GM18511 (cell line): ENCODE measurements around the gene ITPKA.
"Not testable (repeated sequence)": the region's sequence is repeated elsewhere in the genome, so short reads cannot be mapped to it uniquely, and the experiment has no call there.

ENCODE experiments used
- ATAC-seq: cut with Tn5 transposase; IDR thresholded peaks from one replicate; pipeline ENCODE4 v1.9.1; 2021; ENCODE audit warnings: mild to moderate bottlenecking, moderate library complexity; ENCODE audit not compliant: unreplicated experiment

The ITPKA gene

DNA sequence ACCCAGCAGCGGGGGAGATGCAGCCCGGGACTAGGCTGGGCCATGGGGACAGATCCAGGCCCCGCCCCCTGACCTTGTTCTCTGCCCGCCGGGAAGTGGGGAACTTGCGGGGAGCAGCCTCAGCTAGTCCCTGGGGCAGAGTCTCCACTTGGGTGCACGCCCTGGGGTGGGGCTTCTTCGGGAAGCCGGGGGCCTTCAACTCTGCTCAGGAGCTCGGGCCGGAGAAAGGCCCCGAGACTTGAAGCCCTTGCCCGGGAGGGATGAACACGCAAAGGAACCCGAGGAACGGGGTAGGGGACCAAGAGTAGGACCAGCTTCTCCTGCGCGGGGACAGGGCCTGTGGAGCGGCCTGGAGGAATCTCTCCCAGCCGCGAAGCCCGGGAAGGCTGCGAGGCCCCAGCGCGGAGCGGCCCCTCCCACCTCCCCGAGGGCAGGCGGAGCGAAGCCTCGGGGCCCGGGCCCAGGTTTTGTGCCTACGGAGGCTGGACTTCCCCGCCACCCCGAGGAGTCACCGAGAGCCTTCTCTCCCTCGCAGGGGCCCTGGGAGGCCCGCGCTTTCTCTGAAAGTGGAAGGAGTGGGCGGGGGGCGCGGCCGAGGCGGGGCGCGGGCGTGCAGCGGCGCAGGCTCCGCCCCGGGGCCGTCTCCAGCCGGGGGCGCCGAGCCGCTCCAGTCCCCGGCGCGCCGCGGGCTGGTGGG, at the start of gene ITPKA:
TSS of gene ITPKA (plus strand) at position 670 of the 697 bp plus-strand sequence. CDS start 54 bp downstream, outside the sequence.
- peak; percentile 75 for ATAC-seq

DNA sequence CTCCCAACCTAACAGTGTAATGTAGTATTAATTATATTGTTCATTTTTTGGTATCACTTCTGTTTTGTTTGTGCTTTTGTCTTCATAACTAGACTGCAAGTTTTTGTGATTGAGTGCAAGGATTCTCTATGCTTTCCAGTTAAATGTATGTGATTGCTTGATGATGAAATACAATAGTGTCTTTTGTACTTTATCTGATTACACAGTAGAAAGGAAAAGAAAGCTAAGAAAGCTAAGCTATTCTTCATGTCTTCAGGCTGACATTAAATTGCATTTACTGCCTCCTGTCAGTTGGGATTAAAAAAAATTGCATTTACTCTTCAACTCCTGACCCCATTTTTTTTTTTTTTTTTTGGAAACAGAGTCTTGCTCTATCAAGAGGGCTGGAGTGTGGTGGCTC, 48.3 kb upstream of the ITPKA start:
- no peak for ATAC-seq

DNA sequence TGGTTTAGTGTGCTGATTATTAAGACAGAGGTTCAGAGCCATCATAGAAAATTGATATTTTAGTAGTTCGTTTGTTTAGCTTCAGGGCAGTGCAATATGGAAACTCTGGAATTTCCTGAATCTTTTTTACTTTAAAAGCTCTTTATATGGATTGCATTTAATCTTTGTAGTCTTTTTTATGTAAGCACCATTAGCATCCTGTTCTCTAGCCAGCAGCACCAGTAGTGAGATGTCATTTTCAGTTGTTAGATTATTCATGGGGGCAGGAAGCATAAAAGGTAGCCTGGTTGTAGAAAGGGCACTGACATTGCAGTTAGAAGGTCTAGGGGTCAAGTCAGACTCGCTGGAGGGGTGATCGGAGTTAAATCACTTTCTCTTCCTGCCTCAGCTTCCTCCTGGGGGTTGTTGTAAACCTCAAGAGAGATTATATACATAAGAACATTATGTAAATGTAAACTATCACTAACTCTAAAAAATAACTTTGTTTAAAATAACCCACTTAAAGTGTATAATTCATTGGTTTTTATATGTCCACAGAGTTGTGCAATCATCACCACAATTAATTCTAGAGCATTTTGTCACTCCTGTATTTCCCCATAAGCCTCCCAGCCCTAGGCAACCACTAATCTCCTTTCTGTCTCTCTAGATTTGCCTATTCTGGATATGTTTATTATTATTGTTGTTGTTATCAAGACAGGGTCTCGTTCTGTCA, 31.4 kb upstream of the ITPKA start:
- ATAC-seq: no peak

DNA sequence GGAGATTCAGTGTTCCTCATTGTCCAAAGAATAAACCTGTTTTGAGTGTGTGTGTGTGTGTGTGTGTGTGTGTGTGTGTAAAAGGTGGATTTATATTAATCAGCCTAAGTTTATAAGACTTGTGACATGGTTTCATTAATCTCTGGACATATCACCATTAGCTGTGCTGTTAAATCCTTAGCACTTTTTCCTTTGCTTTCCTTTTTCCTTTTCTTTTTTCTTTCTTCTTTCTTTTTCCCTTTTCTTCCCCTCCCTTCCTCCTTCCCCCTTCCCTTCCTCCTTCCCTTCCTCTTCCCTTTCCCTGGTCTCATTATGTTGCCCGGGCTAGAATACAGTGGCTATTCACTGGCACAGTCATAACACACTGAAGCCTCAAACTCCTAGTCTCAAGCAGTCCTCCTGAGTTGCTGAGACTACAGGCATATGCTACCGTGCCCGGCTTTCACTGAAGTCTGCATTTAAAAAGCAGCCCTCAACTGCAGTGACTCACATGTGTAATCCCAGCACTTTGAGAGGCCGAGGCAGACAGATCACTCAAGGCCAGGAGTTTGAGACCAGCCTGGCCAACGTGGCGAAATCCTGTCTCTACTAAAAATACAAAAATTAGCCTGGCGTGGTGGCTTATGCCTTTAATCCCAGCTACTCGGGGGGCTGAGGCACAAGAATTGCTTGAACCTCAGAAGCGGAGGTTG, 28.6 kb upstream of the ITPKA start:
- ATAC-seq: no peak

DNA sequence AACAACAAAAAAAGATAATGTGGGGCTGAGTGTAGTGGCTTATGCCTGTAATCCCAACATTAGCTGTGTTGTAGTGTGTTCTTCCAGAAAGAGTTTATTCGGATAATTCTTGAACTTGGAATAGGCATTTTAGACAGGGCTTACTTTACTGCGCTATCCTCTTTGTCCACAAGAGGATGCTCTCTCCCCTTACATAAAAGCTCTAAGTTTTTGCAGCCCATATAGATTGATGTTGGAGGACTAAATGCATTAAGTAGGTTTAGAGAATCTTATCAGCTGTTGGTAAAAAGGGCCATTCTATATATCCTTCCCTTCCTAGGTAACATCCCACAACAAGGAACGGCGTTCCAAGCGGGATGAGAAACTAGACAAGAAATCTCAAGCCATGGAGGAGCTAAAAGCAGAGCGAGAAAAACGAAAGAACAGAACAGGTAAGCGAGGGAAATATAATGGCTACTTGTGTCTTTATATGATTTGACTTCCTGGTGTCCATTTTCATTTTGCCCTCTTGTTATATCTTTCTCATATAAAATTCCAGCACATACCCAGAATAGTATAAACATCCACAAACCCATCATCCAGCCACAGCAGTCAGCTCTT, 27.8 kb upstream of the ITPKA start:
- no peak for ATAC-seq

DNA sequence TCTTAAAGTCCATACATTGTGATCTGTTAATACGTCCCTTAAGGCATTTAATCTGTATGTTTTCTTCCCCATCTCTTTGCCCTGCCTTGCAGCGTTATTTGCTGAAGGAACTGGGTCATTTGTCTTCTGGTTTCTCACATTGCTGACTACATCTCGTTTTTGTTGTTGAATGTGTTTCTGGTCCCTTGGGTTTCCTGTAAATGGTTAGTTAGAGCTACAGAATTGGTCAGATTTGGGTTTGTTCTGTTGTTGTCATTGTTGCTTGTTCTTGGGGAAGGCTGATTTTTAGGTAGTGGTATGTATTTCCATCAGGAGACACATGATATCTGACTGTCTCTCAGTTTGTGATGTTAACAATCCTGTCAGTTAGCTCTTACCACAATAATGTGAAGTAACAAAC, 27.0 kb upstream of the ITPKA start:
- ATAC-seq: no peak

DNA sequence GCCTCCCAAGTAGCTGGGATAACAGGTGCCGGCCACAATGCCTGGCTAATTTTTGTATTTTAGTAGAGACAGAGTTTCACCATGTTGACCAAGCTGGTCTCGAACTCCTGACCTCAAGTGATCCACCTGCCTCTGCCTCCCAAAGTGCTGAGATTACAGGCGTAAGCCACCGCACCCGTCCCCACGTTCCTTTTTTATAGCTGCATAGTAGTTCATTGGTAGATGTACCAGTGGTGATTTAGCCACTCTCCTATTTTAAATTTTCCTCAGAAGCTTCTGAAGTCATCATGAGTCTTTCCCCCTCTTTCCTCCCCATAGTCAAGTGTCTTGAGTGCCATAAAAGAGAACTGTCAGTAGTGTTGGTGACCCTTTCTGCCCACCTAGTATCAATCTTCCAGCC, 24.0 kb upstream of the ITPKA start:
- not testable (repeated sequence) for ATAC-seq

DNA sequence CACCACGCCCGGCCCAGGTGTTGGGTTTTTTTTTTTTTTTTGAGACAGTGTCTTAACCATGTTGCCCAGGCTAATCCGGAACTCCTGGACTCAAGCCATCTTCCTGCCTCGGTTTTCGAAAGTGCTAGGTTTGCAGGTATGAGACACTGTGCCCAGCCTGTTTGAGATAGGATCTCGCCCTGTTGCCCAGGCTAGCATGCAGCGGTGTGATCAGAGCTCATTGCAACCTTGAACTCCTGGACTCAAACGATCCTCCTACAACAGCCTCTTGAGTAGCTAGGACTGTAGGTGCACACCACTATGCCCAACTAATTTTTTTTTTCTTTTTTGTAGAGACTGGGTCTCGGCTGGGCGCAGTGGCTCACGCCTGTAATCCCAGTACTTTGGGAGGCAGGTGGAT, 20.3 kb upstream of the ITPKA start:
- ATAC-seq: no peak

DNA sequence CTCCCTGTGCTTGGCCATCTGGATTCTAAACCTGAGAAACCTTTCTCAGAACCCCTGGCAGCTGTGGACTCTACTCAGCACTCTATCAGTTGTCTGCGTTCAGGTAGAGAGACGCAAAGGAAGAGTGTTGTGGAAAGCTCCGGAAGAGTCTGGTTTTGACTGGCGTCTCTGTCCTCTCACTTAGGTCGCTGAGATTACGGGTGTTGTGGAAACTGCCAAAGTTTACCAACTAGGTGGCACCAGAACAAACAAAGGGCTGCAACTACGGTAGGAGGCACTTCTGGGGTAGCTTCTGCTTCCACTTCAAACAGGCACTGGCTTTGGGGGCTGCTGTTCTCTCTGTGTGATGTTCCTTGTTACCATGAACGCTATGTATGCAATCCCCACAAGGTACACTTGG, 19.2 kb upstream of the ITPKA start:
- no peak for ATAC-seq

DNA sequence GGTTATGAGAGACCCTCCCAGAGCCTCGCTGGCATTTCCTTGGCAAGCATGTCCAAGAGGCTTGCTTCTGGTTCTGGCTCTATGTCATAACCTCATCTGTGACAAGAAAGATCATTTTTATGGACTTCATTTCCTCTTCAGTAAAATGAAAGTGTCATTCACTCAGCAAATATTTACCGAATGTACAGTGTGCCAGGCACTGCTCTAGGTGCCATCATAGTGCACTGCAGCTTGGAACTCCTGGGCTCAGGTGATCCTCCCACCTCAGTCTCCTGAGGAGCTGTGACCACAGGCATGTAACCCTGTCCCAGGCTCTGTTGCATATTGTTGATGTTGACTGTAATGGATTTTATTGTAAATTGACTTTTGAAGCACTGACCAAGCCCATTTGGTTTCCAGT, 18.7 kb upstream of the ITPKA start:
- no peak for ATAC-seq

DNA sequence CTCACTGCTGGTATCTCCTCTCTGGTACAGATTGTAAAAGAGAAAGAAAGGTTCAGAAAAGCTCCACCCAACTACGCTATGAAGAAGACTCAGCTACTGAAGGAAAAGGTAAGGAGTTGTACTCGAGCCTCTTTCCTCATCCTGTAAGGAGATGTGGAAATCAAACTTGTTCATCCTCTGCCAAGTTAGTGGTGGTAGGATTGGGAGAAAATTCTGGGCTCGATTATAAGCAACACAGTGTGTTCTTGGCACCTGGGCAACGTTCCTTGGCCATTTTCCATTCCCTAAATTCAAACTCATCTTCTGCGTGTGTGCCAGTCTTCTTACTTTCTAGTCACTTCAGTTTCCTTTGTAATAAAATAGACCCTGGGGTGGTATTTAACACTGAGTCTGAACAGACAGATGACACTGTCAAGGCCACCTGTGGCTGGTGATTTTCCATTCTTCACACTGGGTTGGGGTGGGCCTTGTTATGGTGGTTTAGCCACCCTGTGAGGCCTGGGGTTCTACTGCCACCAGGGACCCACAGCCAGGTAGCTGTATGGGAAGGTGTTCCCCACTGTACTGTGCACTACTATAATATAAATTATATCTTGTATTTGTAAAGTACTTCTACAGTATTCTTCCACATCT, 17.1 kb upstream of the ITPKA start:
- no peak for ATAC-seq

DNA sequence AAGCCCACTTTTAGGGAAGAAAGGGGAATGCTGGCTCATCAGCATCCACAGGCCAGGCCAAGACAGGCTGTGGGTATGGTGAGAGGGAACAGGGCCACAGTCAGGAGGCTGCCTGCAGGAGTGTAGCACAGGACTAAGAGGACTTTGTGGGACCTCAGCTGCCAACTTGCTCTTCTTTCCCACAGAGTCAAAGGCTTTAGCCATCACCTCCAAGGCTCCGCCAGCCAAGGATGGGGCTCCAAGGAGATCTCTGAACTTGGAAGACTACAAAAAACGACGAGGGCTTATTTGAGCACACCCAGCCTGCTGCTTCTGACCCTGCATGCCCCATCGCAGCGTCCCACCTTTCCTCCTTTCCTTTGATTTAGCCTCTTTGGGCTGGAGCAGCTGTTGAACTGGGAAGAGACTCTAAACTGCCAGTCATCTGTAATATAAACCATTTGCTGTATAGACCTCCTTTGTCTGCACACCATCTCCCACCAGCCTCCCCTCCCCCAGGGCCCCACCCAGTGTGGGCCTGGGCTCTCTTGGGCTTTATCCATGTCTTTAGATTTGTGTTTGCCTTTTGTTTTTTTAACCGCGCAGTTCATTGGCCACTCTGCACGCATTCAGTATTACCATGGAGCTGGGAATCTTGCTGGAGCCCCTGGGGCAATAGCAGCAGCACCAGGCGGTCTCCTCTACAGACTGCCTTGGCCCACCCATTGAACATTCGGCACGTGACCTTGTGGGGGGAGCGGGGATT, 13.1 kb upstream of the ITPKA start:
- no peak for ATAC-seq

DNA sequence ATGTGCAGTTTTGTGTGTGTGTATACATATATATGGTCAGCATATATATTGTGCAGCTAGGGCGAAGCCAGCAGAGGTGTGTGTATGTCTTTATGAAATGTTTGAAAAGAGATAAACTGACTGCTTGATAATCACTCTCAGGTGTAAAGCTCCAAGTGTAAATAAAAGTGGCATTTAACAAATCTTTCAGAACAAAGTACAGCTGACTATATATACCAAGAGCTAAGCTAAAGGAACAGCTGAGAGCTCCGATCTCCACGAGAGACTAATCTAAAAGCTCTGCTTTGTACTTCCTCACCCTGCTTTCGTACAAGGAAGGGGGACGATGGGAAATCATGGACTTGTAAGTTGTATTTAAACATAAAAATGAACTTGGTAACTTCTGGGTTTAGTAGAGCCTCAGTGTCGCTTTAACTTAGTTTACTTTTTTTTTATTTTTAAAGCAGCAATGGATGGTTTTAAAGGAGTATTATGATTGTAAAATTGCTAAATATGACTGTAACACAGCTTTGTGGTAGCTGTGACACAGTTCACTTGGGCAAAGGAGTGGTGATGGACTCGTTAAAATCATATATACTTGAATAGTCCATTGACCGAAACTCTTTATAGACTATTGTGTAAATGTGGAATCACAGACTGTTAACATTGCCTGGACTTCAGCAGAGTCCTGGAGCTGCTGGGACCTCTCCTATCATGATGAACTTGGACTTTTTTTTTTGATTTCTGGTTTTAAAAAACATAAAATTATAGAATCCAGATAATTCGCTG, 11.4 kb upstream of the ITPKA start:
- ATAC-seq: no peak

DNA sequence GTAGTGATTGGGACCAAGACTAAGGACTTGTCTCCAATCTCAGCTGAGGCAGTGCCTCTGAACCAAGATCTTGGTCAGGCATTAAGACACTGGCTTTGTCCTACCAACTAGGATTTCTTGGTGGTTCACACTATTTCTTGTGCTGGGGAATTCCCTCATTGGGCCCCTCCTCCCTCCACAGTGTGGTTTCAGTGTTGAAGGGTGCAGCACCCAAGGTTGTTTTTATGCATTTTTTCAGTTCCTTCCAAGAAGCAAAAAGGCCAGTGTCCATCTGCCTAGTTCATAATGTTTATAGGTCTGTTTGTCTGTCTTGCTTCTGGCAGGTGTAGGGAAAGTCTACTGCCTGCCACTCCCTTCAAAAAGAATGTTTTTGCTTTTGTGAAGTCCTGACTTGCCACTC, 10.6 kb upstream of the ITPKA start:
- ATAC-seq: peak; percentile 79

DNA sequence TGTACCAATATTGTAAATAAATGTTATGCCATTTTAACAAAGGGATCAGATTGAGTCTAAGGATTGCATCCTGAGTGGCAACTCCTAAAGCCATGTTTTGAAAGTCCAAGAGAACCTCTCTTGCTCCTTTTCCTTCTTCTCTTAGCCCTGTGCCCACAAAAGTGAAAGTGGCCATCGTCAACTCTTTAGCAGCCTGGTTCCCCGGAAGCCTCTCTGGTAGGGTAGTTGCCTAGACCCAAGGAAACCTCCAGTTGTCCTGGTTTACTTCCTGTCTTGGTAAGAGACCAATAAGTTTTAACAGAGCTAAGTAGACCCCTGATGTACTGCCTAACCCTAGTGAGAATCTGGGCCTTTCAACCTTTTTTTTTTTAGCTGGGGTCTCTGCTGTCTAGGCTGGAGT, 10.2 kb upstream of the ITPKA start:
- ATAC-seq: peak; percentile 36

DNA sequence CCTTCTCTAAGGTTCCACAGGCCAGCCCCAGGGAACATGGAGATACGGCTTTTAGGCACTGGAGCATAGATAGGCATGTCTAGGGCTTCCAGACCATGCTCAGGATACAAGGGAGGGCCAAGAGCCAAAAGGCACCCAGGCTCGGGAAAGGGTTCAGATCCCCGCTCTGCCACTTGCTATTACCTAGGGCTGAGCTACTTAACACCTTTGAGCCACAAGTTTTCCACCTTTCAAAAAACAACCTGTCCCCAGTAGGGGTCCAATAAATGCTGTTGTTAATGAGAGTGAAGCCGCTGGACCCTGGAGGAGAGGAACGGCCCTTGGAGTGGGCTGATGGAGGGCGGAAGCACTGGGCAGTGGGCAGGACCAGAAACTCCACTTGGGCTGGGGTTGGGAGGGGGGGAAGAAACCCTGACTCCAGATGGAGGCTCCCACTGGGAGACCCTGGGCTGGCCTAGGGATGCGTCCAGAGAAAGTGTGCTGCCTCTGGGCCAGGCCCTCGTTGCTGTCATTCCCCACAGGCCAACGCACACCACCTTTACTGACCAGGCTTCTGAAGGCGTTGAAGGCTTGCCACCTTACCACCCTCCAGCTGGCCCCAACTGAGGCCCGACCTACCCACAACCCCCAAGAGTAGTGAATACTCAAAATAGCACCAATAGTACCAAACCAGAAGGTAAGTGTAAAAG, 8.6 kb upstream of the ITPKA start:
- ATAC-seq: no peak

DNA sequence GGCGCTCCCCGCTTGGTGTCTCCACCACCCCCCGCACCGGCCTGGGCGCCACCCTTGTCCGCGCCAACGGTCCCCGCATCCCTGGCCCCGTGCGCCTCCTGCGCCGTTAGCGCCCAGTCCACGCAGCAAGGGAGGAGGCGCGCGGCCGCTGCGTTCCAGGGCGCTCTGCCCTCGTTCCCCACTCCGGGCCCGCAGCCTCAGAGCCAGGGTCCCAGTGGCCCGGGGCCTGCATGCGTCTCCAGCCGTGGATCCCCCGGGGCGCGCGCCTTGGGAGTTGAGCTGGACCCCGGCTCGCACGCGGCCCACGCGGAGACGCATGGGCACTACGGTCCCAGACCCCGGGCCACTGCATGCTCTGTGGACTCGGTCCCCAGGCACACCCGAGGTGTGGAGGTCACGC, 7.4 kb upstream of the ITPKA start:
- no peak for ATAC-seq

DNA sequence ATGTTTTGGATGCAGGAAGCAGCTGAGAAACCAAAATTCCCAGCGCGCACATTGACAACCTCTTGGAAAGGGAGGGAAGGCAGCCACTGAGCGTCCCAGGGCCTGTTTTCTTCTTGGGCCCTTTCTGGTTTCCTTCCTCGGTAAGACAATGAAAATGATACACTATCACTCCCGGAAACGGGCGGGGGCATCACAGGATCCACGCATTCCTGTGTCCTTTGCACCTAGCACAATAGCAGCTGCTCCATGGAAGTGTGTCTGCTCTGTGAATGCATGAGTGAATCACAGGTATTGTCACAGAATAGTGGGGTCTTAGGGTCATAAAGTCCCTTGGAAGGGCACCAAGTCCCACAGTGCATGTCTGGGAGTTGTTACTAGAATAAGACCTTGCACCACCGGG, 6.3 kb upstream of the ITPKA start:
- ATAC-seq: no peak

DNA sequence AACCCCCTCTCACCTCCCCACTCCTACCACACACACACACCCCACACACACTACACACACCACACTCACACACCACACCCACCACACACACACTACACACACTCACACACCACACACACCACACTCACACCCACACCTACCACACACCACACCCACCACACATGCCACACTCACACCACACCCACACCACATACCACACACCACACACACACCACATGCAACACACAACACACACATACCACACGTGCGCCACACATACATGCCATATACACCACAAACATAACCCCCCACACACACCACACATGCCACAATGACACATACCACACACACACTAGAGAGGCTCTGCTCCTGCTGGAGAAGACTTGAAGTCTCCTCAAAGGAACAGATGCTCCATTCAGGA, 5.9 kb upstream of the ITPKA start:
- no peak for ATAC-seq
